Pulmonary artery endothelial cell (primary cell): ENCODE measurements around the gene FAM210B. TPM values are rescaled to one million over a fixed set of nuclear protein-coding genes. Genes with fewer than 3 reads are reported as not detected.
"Not testable (repeated sequence)": the region's sequence is repeated elsewhere in the genome, so short reads cannot be mapped to it uniquely, and the experiment has no call there.

ENCODE experiments used
- DNase-seq: peaks from one replicate; pipeline ENCODE4 v3.0.0-alpha.2; 2011; ENCODE audit warnings: low read depth, low spot score
- total RNA-seq: library from RNA; depleted of rRNA; stranded (reverse); fragments of >200 nt; gene quantifications from 2 replicates; pipeline ENCODE4 v1.2.3, GENCODE V29; 2014

The FAM210B gene
- total RNA-seq, 1 donor from 2014 or later, result 56.0 TPM

GRCh38 chr20:56391596-56392131 lies 32.9 kb downstream of the FAM210B start:
- no peak for DNase-seq

- DNase-seq, result peak; percentile 98
Measured at GRCh38 chr20:56392132-56392880, 33.5 kb downstream of the FAM210B start, which contains the start of the genes AURKA and CSTF1. TSS of gene AURKA (minus strand) at chr20:56392215. CDS start at chr20:56388197, 4,018 bp downstream. TSS of gene CSTF1 (plus strand) at chr20:56392645. CDS start at chr20:56395553, 2,908 bp downstream.

GRCh38 chr20:56392881-56393482 lies 34.2 kb downstream of the FAM210B start:
- DNase-seq, result no peak

- DNase-seq, result no peak
Measured at GRCh38 chr20:56393653-56394052, 34.9 kb downstream of the FAM210B start.

DNA sequence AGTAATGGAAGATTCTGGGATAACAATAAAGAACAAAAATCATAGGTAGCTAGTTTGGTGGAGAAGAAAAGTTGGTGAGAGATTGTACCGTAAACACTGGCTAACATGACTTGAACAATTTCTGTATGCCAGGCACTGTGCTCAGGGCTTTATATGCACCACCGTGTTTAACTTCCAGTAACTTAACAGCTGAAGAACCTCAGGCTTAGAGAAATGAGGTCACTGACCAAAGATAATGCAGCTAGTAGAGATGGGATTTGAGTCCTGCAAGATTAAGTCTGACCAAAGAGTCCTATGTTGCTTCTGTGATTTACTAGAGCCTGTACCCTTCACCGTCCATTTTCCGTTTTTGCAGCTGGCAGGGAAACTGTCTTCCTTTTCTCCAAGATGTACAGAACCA lies 36.4 kb downstream of the FAM210B start:
- no peak for DNase-seq

GRCh38 chr20:56400001-56400640 lies 41.3 kb downstream of the FAM210B start:
- DNase-seq, result peak; percentile 47

GRCh38 chr20:56403465-56403864 lies 44.7 kb downstream of the FAM210B start:
- no peak for DNase-seq

- DNase-seq, result not testable (repeated sequence)
Measured at GRCh38 chr20:56405356-56405755, 46.6 kb downstream of the FAM210B start.

DNA sequence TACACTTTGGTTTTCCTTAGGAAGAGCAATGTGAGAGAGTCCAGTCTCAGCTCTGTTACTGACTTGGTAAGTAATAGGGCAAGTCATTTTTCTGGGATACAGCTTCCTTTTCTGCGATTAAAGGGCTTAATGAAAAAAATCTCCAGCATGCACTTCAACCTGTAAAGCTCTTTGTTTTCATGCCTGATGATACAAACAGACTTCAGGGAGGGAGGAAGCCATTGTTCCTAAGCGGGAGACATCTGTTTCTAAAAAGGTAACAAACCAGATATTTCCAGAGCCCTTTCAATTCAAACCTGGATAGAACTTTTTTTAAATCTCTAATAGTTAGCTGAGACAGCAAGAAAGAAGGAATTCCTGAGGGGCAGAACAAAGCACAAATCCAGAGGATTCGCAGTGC lies 48.1 kb downstream of the FAM210B start:
- DNase-seq, result no peak

- no peak for DNase-seq
Measured at GRCh38 chr20:56409521-56409920, 50.7 kb downstream of the FAM210B start.

DNA sequence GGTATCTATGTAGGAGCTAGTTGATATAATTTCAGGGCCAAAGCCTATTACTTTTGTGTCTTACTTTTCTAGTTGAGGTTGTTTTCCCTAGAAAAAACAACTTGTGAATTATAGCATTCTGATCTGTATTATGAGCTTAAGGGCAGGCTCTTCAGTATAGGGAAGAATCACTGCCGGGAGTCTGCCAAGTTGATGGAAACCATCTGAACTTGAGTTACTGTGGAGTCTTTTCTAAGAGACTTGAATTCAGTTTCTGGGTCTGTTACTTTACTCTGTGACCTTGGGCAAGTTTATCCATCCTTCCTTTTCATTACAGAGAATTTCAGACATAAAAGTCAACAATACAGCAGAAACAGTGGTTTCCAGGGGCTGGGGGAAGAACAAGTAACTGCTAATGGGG lies 51.2 kb downstream of the FAM210B start:
- DNase-seq, result no peak

GRCh38 chr20:56411287-56411686 lies 52.5 kb downstream of the FAM210B start:
- not testable (repeated sequence) for DNase-seq

GRCh38 chr20:56411759-56412472 lies 53.1 kb downstream of the FAM210B start, which contains the start of gene CASS4:
TSS of gene CASS4 (plus strand) at chr20:56412260. CDS start at chr20:56412459, 199 bp downstream.
- no peak for DNase-seq

- DNase-seq, result no peak
Measured at GRCh38 chr20:56412473-56412790, 53.7 kb downstream of the FAM210B start.

DNA sequence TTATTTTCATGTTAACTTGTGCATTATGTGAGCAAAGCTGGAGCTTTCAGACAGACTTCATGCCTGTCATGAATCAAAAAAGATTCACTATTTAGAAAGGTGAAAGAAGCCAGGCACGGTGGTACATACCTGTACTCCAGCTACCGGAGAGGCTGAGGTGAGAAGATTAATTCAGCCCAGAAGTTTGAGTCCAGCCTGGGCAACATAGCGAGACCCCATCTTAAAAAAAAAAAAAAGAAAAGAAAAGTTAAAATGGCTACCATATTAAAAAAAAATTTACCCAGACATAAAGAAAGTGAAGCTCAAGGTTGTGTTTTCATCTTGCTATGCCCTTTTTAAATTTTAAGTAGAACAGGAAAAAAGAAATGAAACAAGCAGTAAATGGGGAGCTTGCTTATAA lies 54.2 kb downstream of the FAM210B start:
- DNase-seq, result no peak

GRCh38 chr20:56414842-56415765 lies 56.3 kb downstream of the FAM210B start:
- DNase-seq, result no peak

- DNase-seq, result no peak
Measured at GRCh38 chr20:56417402-56417801, 58.6 kb downstream of the FAM210B start.

DNA sequence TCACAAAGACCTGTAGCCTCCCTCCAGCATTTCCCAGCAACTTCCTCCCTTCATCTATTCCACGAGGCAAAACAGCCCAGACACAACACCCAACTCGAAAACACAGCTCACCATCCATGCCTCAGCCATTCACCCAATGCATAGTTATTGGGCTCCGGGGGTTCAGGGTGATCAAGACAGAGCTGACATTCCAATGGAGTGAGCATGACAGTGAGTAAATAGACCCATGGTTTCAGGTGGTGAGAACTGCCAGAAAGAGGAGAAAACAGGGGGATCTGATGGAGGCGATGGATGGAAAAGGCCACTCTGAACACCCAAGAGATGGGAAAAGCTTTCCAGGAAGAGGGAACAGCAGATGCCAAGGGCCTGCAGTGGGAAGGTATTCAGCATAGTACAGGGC lies 59.1 kb downstream of the FAM210B start:
- no peak for DNase-seq
